GM12801 (cell line): ENCODE measurements around the gene CDKAL1.

Experiments
- TF ChIP-seq, protein P1 (sequence below): IDR thresholded peaks from one replicate; pipeline ENCODE4 v1.5.1; 2011; ENCODE audit warnings: control low read depth; ENCODE audit not compliant: insufficient read length; ENCODE audit errors: extremely low read depth

The CDKAL1 gene

GRCh38 chr6:20737912-20738311, 203.7 kb downstream of the CDKAL1 start:
- TF ChIP-seq, protein P1, sequence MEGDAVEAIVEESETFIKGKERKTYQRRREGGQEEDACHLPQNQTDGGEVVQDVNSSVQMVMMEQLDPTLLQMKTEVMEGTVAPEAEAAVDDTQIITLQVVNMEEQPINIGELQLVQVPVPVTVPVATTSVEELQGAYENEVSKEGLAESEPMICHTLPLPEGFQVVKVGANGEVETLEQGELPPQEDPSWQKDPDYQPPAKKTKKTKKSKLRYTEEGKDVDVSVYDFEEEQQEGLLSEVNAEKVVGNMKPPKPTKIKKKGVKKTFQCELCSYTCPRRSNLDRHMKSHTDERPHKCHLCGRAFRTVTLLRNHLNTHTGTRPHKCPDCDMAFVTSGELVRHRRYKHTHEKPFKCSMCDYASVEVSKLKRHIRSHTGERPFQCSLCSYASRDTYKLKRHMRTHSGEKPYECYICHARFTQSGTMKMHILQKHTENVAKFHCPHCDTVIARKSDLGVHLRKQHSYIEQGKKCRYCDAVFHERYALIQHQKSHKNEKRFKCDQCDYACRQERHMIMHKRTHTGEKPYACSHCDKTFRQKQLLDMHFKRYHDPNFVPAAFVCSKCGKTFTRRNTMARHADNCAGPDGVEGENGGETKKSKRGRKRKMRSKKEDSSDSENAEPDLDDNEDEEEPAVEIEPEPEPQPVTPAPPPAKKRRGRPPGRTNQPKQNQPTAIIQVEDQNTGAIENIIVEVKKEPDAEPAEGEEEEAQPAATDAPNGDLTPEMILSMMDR, result no peak

GRCh38 chr6:20740088-20740487, 205.8 kb downstream of the CDKAL1 start:
- TF ChIP-seq, protein P1, result no peak

GRCh38 chr6:20740727-20741126, 206.5 kb downstream of the CDKAL1 start:
- TF ChIP-seq, protein P1, result no peak

- TF ChIP-seq, protein P1, result no peak
These were observed 207.2 kb downstream of the CDKAL1 start for GRCh38 chr6:20741490-20741889.

GRCh38 chr6:20744911-20745557, 210.8 kb downstream of the CDKAL1 start:
- TF ChIP-seq, protein P1, result no peak

- TF ChIP-seq, protein P1, result no peak
These were observed 211.8 kb downstream of the CDKAL1 start for GRCh38 chr6:20746024-20746423.

GRCh38 chr6:20746805-20747558, 212.7 kb downstream of the CDKAL1 start:
- TF ChIP-seq, protein P1, result no peak
